WERI-Rb-1 (cell line): ENCODE data around the gene SAP30BP.

ENCODE experiments used
- DNase-seq: peaks from one replicate; pipeline ENCODE4 v3.0.0-alpha.2; 2020
- H3K27ac ChIP-seq: fragments of 250-450 bp; sonication (Bioruptor Pico); 2 replicates; pipeline ENCODE4 v1.5.1; 2020; ENCODE audit warnings: mild to moderate bottlenecking, moderate library complexity
- H3K27me3 ChIP-seq: fragments of 250-450 bp; sonication (Bioruptor Pico); 2 replicates; pipeline ENCODE4 v1.5.1; 2021; ENCODE audit warnings: mild to moderate bottlenecking, low read depth, moderate library complexity; ENCODE audit not compliant: insufficient read depth, severe bottlenecking
- H3K36me3 ChIP-seq: fragments of 250-450 bp; sonication (Bioruptor Pico); 2 replicates; pipeline ENCODE4 v1.5.1; 2020; ENCODE audit warnings: mild to moderate bottlenecking, moderate library complexity
- H3K4me3 ChIP-seq: 2 replicates; pipeline ENCODE4 v1.5.1; 2011; ENCODE audit warnings: low read depth, mild to moderate bottlenecking, control low read depth, low read length
- H3K9me3 ChIP-seq: fragments of 250-450 bp; sonication (Bioruptor Pico); 2 replicates; pipeline ENCODE4 v1.5.1; 2021; ENCODE audit warnings: mild to moderate bottlenecking, moderate library complexity; ENCODE audit not compliant: severe bottlenecking
- CTCF ChIP-seq: IDR thresholded peaks from 2 replicates; pipeline ENCODE4 v1.5.1; 2011; ENCODE audit warnings: low read depth, mild to moderate bottlenecking, control low read depth, inconsistent platforms, low read length

The SAP30BP gene

GRCh38 chr17:75652934-75653549 is 14.1 kb upstream of the SAP30BP start:
- TF ChIP-seq CTCF: peak; percentile 99
- Histone ChIP-seq H3K27ac (no peak overlapping the region), H3K4me3 (no peak overlapping the region), H3K9me3 (no peaks in the 10 kb centered on the region), H3K27me3 (no peaks in the 10 kb centered on the region), H3K36me3 (peaks cover 69% of the 10 kb centered on the region)
- peak; percentile 69 for DNase-seq

DNA sequence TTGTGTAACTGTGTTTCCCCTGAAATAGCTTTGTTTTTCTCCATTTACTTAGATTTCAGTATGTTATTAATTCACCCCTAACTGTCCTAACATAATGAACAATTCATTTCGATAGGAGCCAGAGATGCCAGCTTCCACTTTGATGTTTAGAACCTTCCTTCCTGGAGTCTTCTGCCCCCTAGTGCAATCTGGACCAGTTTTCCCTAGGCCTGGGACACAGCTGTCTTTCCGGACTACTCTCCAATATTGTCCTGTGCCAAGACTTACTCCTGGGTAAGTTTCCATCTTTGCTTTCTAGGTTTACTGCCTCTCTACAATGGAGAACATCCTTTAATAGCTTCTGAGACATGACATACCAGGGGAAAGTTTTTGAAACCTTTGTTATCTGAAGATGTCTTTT is 13.0 kb upstream of the SAP30BP start:
- peak; percentile 42; the same call in 1 of the 2 replicates for TF ChIP-seq CTCF
- no peak for DNase-seq
- Histone ChIP-seq H3K9me3 (no peaks in the 10 kb centered on the region), H3K27ac (no peak overlapping the region), H3K27me3 (no peaks in the 10 kb centered on the region), H3K36me3 (peaks cover 64% of the 10 kb centered on the region), H3K4me3 (no peak overlapping the region)

- Histone ChIP-seq H3K9me3 (no peaks in the 10 kb centered on the region), H3K27me3 (no peaks in the 10 kb centered on the region), H3K27ac (no peak overlapping the region), H3K36me3 (peaks cover 58% of the 10 kb centered on the region), H3K4me3 (no peak overlapping the region)
- TF ChIP-seq CTCF: no peak
- no peak for DNase-seq
Measured at GRCh38 chr17:75658237-75658636, 8.9 kb upstream of the SAP30BP start.

DNA sequence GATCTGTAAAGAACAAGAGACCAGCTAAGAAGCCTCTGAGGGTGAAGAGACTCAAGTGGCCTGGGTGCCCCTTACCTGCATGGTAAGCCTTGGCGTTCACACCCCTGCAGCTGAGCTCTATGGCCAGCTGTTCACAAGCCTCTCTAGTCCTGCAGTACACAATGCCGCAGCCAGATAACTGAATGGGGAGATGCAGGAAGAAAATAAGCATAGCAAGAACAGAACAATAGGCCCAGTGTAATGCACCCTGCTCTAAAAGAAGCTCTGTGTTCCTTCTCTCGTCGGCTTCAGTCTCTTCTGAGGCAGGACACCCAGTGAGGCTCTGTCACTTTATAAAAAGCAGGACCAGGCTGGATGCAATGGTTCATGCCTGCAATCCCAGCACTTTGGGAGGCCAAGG is 5.6 kb upstream of the SAP30BP start:
- H3K4me3 ChIP-seq: no peak overlapping the region
- H3K27ac ChIP-seq: no peak overlapping the region
- no peak for DNase-seq
- no peaks in the 10 kb centered on the region for H3K9me3 ChIP-seq
- no peaks in the 10 kb centered on the region for H3K27me3 ChIP-seq
- no peak for TF ChIP-seq CTCF
- peaks cover 61% of the 10 kb centered on the region for H3K36me3 ChIP-seq

DNA sequence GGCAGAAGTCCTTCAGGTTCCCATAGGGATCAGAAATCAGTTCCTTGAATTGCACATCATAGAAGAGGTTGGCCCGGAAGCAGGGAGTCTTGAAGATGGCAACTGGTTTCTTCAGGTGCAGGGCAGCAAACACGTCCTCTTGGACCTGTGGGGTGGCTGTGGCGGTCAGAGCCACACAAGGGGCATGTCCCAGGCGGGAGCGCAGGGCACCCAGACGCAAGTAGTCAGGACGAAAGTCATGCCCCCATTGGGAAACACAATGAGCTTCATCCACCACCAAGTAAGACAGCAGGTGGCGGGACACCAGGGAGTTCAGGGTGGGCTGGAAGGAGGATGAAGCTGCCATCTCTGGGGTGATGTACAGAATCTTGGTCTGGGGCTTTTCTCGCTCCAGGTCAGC is 4.6 kb upstream of the SAP30BP start:
- no peak for DNase-seq
- Histone ChIP-seq H3K4me3 (no peak overlapping the region), H3K27me3 (no peaks in the 10 kb centered on the region), H3K9me3 (no peaks in the 10 kb centered on the region), H3K27ac (no peak overlapping the region), H3K36me3 (peaks cover 55% of the 10 kb centered on the region)
- TF ChIP-seq CTCF: no peak

- H3K36me3 ChIP-seq: peaks cover 58% of the 10 kb centered on the region
- no peak overlapping the region for H3K27ac ChIP-seq
- no peak for DNase-seq
- H3K4me3 ChIP-seq: no peak overlapping the region
- no peaks in the 10 kb centered on the region for H3K27me3 ChIP-seq
- TF ChIP-seq CTCF: no peak
- H3K9me3 ChIP-seq: no peaks in the 10 kb centered on the region
Measured at GRCh38 chr17:75664099-75664549, 3.0 kb upstream of the SAP30BP start.
